ENCODE results near the gene HSF5.

DNA sequence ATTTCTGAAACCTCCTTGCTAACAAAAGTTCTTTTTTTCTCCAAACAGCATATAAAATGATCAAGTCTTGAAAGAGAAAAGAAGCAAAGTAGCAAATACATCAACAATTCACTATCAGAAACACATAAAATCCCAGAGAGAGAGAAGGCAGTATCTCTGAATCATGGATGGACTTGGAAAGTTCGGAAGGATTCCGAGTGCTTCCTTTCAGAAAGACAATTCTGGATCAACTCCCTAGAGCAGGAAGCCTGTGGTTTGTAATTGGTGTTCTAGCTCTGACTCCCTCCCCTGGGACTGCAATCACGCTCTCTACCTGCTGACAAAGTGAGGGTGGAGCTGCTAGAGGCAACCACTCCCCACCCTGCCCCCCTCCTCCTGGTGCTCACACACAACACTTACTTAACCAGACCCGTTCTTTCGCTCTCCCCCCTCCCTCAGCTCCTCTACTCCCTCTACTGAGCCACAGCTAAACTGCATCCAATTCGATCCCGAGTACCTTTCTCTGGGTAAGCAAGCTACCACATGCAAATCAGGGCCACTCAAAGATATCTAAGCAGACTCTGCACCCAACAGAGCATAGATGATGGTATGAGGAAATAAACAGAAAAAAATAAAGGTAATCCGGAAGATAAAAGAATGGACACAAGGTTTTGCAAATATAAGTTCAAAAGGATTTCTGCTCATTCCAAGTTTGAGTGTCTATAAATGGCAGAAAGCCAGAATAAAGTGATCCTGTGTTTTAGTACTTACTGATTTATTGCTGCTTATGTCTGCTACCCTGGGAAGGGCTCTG lies 70.7 kb downstream of the HSF5 start, which contains the start of gene RNF43:
- TF ChIP-seq POLR2A (IDR thresholded peaks at IDR 0.05; ENCODE audit: borderline replicate concordance, extremely low read depth, insufficient read depth, insufficient read length) (no peak), YY1 (IDR thresholded peaks at IDR 0.05; ENCODE audit: extremely low read depth, insufficient replicate concordance, low read depth, low read length) (peak; percentile 11), FOSL1 (IDR thresholded peaks at IDR 0.05; ENCODE audit: low read depth) (peak; percentile 50; the same call in 1 of the 2 replicates), JUND (IDR thresholded peaks at IDR 0.05) (peak; percentile 62), ELF1 (IDR thresholded peaks at IDR 0.05; ENCODE audit: borderline replicate concordance, low read depth) (no peak; the same call in 1 of the 2 replicates), EZH2 (IDR thresholded peaks at IDR 0.05) (no peak), EGR1 (IDR thresholded peaks at IDR 0.05; ENCODE audit: low read depth) (0 out of 2 replicates have a peak, but pooled peaks have one; percentile 39)
- TF ChIP-seq, protein P1, sequence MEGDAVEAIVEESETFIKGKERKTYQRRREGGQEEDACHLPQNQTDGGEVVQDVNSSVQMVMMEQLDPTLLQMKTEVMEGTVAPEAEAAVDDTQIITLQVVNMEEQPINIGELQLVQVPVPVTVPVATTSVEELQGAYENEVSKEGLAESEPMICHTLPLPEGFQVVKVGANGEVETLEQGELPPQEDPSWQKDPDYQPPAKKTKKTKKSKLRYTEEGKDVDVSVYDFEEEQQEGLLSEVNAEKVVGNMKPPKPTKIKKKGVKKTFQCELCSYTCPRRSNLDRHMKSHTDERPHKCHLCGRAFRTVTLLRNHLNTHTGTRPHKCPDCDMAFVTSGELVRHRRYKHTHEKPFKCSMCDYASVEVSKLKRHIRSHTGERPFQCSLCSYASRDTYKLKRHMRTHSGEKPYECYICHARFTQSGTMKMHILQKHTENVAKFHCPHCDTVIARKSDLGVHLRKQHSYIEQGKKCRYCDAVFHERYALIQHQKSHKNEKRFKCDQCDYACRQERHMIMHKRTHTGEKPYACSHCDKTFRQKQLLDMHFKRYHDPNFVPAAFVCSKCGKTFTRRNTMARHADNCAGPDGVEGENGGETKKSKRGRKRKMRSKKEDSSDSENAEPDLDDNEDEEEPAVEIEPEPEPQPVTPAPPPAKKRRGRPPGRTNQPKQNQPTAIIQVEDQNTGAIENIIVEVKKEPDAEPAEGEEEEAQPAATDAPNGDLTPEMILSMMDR (IDR thresholded peaks at IDR 0.05 in 2 of 3, conservative IDR thresholded peaks at IDR 0.05 in 1 of 3; ENCODE audit: borderline replicate concordance in 1 of 3, insufficient read depth in 1 of 3, low read depth in 2 of 3, low read length in 2 of 3): peak; percentile 70 to 92 (median 89); a peak in 5 of 6 replicates
- TF ChIP-seq, protein P2, sequence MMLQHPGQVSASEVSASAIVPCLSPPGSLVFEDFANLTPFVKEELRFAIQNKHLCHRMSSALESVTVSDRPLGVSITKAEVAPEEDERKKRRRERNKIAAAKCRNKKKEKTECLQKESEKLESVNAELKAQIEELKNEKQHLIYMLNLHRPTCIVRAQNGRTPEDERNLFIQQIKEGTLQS (IDR thresholded peaks at IDR 0.05): no peak
- TF ChIP-seq, protein P3, sequence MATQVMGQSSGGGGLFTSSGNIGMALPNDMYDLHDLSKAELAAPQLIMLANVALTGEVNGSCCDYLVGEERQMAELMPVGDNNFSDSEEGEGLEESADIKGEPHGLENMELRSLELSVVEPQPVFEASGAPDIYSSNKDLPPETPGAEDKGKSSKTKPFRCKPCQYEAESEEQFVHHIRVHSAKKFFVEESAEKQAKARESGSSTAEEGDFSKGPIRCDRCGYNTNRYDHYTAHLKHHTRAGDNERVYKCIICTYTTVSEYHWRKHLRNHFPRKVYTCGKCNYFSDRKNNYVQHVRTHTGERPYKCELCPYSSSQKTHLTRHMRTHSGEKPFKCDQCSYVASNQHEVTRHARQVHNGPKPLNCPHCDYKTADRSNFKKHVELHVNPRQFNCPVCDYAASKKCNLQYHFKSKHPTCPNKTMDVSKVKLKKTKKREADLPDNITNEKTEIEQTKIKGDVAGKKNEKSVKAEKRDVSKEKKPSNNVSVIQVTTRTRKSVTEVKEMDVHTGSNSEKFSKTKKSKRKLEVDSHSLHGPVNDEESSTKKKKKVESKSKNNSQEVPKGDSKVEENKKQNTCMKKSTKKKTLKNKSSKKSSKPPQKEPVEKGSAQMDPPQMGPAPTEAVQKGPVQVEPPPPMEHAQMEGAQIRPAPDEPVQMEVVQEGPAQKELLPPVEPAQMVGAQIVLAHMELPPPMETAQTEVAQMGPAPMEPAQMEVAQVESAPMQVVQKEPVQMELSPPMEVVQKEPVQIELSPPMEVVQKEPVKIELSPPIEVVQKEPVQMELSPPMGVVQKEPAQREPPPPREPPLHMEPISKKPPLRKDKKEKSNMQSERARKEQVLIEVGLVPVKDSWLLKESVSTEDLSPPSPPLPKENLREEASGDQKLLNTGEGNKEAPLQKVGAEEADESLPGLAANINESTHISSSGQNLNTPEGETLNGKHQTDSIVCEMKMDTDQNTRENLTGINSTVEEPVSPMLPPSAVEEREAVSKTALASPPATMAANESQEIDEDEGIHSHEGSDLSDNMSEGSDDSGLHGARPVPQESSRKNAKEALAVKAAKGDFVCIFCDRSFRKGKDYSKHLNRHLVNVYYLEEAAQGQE (IDR thresholded peaks at IDR 0.05; ENCODE audit: low read depth): no peak
